ENCODE results near the gene TRNP1. TPM values are rescaled to one million over a fixed set of nuclear protein-coding genes. Genes with fewer than 3 reads are reported as not detected.

The TRNP1 gene
- total RNA-seq, 2 donors from 2014 or later, result 0.49 to 0.96 TPM

DNA sequence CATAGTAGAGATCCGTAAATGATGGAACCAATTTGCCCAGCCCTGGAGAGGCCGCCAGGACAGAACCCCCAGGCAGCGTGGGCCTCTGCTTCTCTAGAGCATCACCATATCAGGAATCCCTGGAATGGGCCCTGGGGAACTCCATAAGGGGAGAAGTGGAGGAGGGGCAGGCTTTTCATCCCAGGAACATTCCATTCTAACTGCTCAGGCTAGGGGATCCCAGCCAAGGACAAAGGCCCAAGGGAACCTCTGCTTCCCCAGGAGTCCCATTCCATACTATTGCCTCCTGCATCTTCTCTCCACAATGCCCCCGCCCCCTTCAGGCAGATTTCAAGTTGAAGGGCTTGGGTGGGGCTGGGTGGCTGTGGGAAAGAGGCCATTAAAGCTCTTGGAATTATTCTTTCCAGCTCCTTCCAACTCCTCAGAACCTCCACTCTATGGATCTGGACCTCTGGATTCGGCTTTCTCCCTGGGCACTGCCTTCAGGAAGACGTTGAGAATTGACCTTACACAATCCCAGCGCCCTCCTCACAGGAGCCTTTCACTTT, 6.0 kb downstream of the TRNP1 start:
- Mint-ChIP-seq H3K36me3 (ENCODE audit: insufficient read depth in 2 of 2) (no peaks in the 10 kb centered on the region), H3K27ac (no peak overlapping the region), H3K4me1 (ENCODE audit: low read depth) (peaks cover 10% of the 10 kb centered on the region), H3K4me3 (no peak overlapping the region), H3K27me3 (ENCODE audit: low read depth) (peaks cover 38% of the 10 kb centered on the region), H3K9me3 (no peaks in the 10 kb centered on the region)
- no peak for DNase-seq
- no peak for ATAC-seq (replicated peaks in 1 of 2)

DNA sequence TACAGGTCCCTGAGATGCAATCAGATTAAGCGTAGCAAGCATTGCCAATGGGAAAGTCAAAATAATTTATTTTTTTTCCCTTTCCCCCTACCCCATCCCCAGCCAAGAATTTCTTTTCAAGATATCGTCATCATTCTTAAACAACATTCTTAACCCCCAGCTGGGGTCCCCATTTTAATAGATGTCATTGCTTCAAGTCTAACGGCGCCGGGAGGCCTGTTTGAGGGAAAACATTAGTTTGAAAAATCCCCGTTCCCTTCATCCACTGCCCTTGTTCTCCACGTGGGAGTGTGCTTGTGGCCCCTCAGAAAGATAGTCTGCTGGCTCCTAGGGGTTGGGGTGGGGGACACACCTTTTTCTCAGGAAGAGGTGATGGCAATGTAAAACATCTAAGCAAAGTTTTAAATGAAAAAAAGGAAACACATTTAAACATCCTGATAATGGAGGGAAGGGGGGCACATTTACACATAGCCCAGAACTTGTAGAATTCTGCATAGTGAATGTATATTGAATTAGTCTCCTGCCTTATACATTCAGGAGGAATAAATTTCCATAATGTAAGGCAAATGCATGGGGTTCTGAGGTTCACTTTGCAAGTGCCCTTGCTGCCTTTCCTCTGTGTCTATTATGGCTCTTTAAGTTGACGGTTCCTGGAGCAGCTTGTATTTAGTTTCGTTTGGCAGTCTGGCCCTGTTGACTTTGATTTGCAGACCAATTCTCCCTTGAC, 6.8 kb downstream of the TRNP1 start:
- Mint-ChIP-seq H3K36me3 (ENCODE audit: insufficient read depth in 2 of 2) (no peaks in the 10 kb centered on the region), H3K4me1 (ENCODE audit: low read depth) (peaks cover 10% of the 10 kb centered on the region), H3K27me3 (ENCODE audit: low read depth) (peaks cover 31% of the 10 kb centered on the region), H3K9me3 (no peaks in the 10 kb centered on the region), H3K4me3 (no peak overlapping the region), H3K27ac (no peak overlapping the region)
- DNase-seq, result no peak
- no peak for ATAC-seq (replicated peaks in 1 of 2)

DNA sequence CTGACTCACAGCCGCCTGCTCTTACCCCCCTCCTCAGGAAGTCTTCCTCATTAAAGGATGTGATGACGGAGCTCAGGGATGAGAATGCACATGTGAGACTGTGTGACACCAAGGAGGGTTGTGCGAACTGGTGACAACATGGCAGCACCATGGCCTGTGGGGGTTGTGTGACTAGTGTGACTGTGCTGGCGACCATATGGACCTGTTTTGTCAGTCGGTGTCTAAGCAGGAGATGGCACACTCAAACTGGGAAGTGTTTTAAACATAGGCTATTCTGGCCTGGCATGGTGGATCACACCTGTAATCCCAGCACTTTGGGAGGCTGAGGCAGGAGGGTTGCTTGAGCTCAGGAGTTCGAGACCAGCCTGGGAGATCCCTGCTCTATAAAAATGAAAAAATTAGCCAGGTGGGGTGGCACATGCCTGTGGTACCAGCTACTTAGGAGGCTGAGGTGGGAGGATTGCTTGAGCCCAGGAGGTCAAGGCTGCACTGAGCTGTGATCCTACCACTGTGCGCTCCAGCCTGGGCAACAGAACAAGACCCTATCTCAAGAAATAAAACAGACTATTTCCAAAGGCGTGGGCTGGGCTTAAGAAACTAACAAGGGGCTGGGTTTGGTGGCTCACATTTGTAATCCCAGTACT, 7.4 kb downstream of the TRNP1 start:
- Mint-ChIP-seq H3K9me3 (no peaks in the 10 kb centered on the region), H3K4me3 (no peak overlapping the region), H3K36me3 (ENCODE audit: insufficient read depth in 2 of 2) (no peaks in the 10 kb centered on the region), H3K4me1 (ENCODE audit: low read depth) (peaks cover 10% of the 10 kb centered on the region), H3K27ac (no peak overlapping the region), H3K27me3 (ENCODE audit: low read depth) (peaks cover 24% of the 10 kb centered on the region)
- DNase-seq (no peak), ATAC-seq (replicated peaks in 1 of 2) (no peak)

DNA sequence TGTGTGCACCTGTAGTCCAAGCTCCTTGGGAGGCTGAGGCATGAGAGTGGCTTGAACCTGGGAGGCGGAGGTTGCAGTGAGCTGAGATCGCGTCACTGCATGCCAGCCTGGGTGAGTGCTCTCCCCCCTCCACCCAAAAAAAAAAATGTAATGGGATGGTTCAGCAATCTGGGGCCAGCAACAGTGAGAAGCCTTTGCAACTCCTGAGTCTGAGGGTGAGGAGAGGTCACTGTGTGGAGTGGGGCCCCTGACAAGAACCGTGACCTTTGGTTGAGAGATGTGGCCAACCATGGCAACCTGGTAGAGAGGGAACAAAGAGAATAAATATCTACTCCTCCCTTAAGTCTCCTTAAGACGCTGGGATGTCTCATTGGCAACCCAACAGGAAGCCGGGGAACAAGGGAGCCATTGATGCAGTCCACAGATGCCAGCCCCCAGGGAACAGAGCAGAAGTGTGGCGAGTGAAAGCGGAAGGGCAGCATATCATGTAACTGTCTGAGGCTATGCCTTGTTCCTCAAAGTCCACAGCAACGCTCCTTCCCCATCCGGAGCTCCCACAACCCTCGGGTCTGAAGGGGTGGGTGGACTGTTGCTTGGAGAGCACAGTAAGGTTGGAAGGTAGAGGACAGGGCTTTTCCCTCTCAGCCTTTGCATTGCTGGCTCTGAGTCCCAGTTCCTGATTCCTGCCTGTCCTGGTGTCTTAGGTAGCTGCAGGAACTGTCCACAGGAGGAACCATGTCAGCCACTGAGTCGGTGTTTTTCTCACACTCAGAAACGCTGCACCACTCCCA, 8.3 kb downstream of the TRNP1 start:
- H3K4me3 Mint-ChIP-seq, result no peak overlapping the region
- no peak for DNase-seq
- H3K9me3 Mint-ChIP-seq, result no peaks in the 10 kb centered on the region
- H3K4me1 Mint-ChIP-seq (ENCODE audit: low read depth), result peaks cover 10% of the 10 kb centered on the region
- peaks cover 16% of the 10 kb centered on the region for H3K27me3 Mint-ChIP-seq (ENCODE audit: low read depth)
- no peaks in the 10 kb centered on the region for H3K36me3 Mint-ChIP-seq (ENCODE audit: insufficient read depth in 2 of 2)
- no peak for ATAC-seq (replicated peaks in 1 of 2)
- H3K27ac Mint-ChIP-seq, result no peak overlapping the region

DNA sequence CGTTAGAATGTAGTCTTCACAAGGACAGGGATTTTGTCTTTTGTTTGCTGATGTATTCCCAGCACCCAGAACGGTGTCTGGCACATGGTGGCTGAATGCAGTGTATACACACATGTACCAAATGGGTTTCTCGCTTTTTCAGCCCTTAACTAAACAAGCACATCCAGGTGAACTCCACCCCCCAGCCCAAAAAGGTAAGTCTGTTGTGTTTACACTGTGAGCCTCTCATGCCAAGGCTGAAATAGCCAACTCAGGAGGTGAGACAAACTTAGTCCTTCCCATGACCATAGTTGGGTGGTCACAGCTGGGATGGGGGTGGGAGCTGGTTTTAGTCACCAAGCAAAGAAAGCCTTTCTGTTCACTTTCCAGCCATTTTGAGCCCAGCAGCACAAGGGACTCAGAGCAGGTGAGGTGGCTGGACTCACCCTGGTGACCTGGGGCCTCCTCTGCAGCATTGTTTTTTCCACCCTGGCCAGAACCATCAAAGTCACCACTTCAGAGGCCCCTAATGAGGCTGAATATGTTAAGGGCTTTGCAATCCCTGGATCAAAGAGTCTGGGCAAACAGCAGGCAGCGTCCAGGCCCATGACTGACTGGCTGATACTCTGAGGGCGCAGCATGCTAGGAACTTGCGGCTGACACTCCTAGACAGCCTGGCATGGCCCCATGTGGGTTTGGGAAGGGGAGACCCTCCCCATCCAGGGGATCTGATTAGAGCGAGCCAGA, 10.4 kb downstream of the TRNP1 start:
- H3K36me3 Mint-ChIP-seq (ENCODE audit: insufficient read depth in 2 of 2), result no peaks in the 10 kb centered on the region
- no peaks in the 10 kb centered on the region for H3K4me1 Mint-ChIP-seq (ENCODE audit: low read depth)
- no peak overlapping the region for H3K27ac Mint-ChIP-seq
- H3K27me3 Mint-ChIP-seq (ENCODE audit: low read depth), result peaks cover 5% of the 10 kb centered on the region
- H3K4me3 Mint-ChIP-seq, result no peak overlapping the region
- no peak for ATAC-seq (replicated peaks in 1 of 2)
- H3K9me3 Mint-ChIP-seq, result no peaks in the 10 kb centered on the region
- no peak for DNase-seq

DNA sequence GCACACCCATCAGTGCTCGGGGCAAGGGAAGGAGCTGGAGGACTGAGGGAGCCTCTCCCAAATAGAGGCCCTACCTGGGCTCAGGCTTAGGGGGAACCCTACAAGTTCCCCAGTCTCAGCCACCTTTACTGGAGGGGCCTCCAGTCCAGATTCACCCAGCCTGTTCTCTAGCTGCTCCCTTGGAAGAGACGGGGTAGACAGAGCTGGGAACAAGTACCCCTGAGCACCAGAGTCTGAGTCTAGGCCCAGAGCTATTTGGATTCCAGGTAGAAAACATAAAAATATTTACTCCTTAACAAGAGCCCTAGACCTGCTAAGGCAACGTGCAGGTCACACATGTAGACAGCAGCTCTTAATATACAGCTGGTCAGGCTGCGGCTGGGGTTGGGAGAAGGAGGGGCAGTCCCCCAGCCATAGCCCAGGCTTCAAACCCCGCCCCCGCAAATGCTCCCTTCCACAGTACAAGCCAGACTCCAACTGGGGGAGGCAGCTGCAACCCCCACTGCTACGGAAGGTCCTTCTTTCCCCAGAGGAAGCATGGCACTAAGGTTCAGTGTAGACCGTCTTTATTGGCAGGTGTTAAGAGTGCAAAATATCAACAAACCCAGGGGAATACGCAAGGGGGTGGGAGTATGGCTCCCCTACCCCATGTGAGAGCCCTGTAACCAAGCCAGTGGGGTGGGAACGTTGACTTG, 11.1 kb downstream of the TRNP1 start:
- no peak for ATAC-seq (replicated peaks in 1 of 2)
- Mint-ChIP-seq H3K4me3 (no peak overlapping the region), H3K9me3 (no peaks in the 10 kb centered on the region), H3K36me3 (ENCODE audit: insufficient read depth in 2 of 2) (no peaks in the 10 kb centered on the region), H3K27ac (no peak overlapping the region), H3K4me1 (ENCODE audit: low read depth) (no peaks in the 10 kb centered on the region), H3K27me3 (ENCODE audit: low read depth) (peaks cover 7% of the 10 kb centered on the region)
- no peak for DNase-seq

DNA sequence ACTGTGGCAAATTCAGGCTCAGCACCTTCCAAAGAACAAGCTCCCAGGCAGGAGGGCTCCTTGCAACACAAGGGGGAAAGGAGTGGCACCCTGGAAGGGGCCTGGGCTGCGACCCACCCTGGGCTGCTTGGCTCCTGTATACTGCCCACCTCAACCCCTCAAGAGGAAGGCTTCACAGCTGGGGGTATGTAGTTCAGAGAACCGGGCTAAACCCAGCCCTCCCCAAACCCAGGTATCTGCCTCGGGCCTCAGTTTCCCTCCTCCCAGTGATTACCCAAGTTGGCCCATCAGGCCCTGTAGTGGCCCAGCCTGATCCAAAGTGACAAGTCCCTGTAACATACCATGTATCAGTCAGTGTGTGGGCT, 11.7 kb downstream of the TRNP1 start:
- no peak overlapping the region for H3K27ac Mint-ChIP-seq
- H3K4me1 Mint-ChIP-seq (ENCODE audit: low read depth), result no peaks in the 10 kb centered on the region
- no peaks in the 10 kb centered on the region for H3K9me3 Mint-ChIP-seq
- H3K27me3 Mint-ChIP-seq (ENCODE audit: low read depth), result peaks cover 11% of the 10 kb centered on the region
- no peaks in the 10 kb centered on the region for H3K36me3 Mint-ChIP-seq (ENCODE audit: insufficient read depth in 2 of 2)
- no peak for ATAC-seq (replicated peaks in 1 of 2)
- no peak overlapping the region for H3K4me3 Mint-ChIP-seq
- no peak for DNase-seq

DNA sequence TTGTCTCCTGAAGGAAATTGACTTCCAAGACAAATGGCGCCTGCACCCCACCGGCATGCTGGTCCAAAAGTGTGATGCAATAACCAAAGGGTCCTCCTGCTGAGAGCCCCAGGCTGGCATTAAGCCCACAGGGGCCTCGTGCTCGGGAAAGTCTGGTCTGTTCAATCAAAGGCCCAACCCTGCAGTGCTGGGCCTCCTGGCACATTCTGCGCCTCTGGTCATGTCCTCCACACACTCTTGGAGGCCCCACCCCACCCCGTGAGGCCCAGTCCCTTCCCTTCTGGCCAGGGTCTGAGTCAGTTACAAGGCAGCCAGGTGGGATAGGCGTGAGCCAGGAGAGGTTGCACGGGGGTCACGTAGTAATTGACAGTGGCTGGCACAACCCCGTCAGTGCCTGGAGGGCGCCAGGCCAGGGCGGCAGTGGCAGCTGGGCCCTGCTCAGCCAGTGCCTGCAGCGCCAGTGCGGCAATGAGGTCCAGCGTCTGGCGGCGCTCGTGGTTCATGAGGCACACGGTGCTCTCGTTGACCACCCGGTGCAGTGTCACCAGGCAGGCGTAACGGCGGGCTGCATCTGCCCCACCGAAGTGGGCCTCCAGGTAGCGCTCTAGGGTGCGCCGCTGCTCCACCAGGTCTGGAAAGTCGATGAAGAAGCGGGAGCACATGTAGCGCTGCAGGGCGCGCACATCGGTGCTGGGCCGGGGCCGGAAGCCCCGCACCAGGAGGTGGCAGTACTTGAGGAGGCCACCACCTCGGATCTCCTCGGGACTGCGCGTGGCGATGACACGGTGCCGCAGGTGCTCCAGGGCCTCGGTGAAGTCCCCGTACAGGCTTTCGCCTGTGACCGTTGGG, 12.4 kb downstream of the TRNP1 start:
- ATAC-seq (replicated peaks in 1 of 2), result no peak
- DNase-seq, result no peak
- Mint-ChIP-seq H3K4me1 (ENCODE audit: low read depth) (no peaks in the 10 kb centered on the region), H3K27ac (no peak overlapping the region), H3K9me3 (no peaks in the 10 kb centered on the region), H3K27me3 (ENCODE audit: low read depth) (peaks cover 6% of the 10 kb centered on the region), H3K36me3 (ENCODE audit: insufficient read depth in 2 of 2) (no peaks in the 10 kb centered on the region), H3K4me3 (no peak overlapping the region)

DNA sequence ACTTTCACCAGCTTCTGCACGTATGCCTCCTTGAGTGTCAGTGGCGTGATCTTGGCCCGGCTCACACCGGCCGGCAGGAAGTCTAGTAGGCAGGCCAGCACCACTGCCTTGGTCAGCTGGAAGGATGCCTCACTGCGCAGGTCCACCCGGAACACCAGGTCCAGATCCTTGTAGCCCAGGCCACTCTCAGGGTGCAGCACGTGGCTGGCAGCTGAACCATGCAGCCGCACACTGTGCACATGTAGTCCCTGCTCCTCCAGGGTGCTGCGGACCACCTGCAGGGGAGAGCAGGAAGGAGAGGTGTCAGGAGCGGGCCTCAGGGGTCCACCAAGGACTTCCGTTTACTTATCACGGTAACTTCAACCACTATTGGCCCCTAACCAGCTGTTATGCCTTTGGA, 13.2 kb downstream of the TRNP1 start:
- DNase-seq (no peak), ATAC-seq (replicated peaks in 1 of 2) (no peak)
- Mint-ChIP-seq H3K36me3 (ENCODE audit: insufficient read depth in 2 of 2) (no peaks in the 10 kb centered on the region), H3K9me3 (no peaks in the 10 kb centered on the region), H3K4me1 (ENCODE audit: low read depth) (no peaks in the 10 kb centered on the region), H3K27me3 (ENCODE audit: low read depth) (peaks cover 12% of the 10 kb centered on the region), H3K4me3 (no peak overlapping the region), H3K27ac (no peak overlapping the region)

DNA sequence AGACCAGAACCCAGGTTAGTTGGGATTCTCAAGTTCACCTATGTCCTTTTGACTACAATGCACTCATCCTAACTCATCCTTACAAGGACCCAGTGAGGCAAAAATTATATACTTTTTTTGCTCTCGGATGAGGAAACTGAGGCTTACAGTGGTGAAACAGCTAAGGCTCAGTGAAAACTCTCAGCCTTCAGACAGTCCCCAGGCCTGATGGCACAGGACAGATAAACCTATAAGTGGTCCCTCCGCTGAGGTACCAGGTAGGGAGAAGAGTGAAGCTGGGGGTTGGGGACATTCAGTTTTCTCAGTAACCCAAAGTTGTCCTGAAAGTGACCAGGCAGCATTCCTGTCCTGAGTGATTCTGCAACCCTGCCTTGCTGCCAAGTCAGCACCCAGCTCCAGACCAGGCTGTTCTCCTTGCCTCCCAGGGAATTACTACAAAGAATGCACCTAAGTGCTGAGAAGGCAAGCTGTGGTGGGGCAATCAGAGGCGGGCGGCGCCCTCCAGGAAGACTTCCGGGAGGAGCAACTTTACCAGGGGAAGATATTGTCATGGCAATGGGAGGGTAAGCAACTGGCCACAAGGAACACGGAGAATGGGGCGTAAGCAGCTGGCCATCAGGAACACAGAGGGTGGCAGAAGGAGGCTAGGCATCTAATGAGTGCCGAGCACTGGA, 14.6 kb downstream of the TRNP1 start:
- Mint-ChIP-seq H3K4me1 (ENCODE audit: low read depth) (peaks cover 3% of the 10 kb centered on the region), H3K36me3 (ENCODE audit: insufficient read depth in 2 of 2) (no peaks in the 10 kb centered on the region), H3K4me3 (no peak overlapping the region), H3K27ac (no peak overlapping the region), H3K9me3 (no peaks in the 10 kb centered on the region), H3K27me3 (ENCODE audit: low read depth) (peaks cover 17% of the 10 kb centered on the region)
- DNase-seq (no peak), ATAC-seq (replicated peaks in 1 of 2) (no peak)

DNA sequence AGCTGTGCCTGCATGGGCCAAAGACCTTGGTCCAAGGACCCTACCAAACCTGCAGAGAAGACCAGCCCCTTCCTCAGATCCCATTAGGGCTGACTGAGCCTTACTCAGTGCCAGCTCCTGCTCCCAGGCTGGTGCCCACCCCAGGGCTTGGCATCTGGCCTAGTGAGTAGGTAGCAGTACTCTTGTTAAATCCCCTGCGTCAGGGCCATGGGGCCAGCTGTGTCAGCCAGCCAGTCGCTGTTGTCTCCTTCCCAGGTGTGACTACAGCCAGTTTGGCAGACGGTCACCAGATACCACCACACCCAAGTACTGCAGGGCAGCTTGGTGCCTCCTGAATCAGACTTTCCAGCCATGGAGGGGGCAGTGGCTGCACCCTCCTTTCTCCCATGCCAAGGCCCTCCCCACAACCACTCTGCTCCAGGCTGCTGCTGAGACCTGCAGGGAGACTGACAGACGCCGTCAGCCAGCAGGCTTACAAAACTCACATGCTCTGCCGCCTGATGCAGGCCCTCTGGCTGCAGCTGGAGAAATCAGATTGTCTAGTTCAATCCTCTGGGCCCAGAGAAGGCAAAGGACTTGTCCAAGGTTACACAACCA, 16.2 kb downstream of the TRNP1 start:
- no peak for DNase-seq
- no peaks in the 10 kb centered on the region for H3K36me3 Mint-ChIP-seq (ENCODE audit: insufficient read depth in 2 of 2)
- peaks cover 5% of the 10 kb centered on the region for H3K4me1 Mint-ChIP-seq (ENCODE audit: low read depth)
- no peak overlapping the region for H3K27ac Mint-ChIP-seq
- no peaks in the 10 kb centered on the region for H3K9me3 Mint-ChIP-seq
- no peak for ATAC-seq (replicated peaks in 1 of 2)
- H3K4me3 Mint-ChIP-seq, result no peak overlapping the region
- H3K27me3 Mint-ChIP-seq (ENCODE audit: low read depth), result peaks cover 17% of the 10 kb centered on the region

Measured in activated T-cell treated with anti-CD3 and anti-CD28 coated beads, Interleukin-2, amount 50 U/mL, for 72 hours (primary cell).